ENCODE results near the gene KRTAP10-3. TPM values are rescaled to one million over a fixed set of nuclear protein-coding genes. Genes with fewer than 3 reads are reported as not detected.
A peak's percentile ranks its signal among the peaks of the same experiment; 100 is the strongest.

Gene KRTAP10-3
- polyA plus RNA-seq, 1 donor (not counting 4 experiments of a cell fraction or from before 2014, with no cell fraction given) = not detected

GRCh38 chr21:44509539-44509938 is 49.1 kb downstream of the KRTAP10-3 start:
- Histone ChIP-seq H3K4me1 (ENCODE audit: control insufficient read depth, extremely low read depth, insufficient read depth, low read length) (no peaks in the 10 kb centered on the region), H2AFZ (ENCODE audit: control insufficient read depth, low read length) (no peak overlapping the region), H3K27me3 (ENCODE audit: control insufficient read depth, extremely low read depth, insufficient read depth, low read length) (peaks cover 11% of the 10 kb centered on the region), H4K20me1 (ENCODE audit: control insufficient read depth, extremely low read depth, insufficient read depth, low read length) (no peaks in the 10 kb centered on the region), H3K9me3 (ENCODE audit: control insufficient read depth, low read depth, low read length) (no peaks in the 10 kb centered on the region), H3K27ac (ENCODE audit: control insufficient read depth, insufficient read depth, low read length) (no peak overlapping the region), H3K9me1 (ENCODE audit: control insufficient read depth, extremely low read depth, insufficient read depth, low read length) (no peaks in the 10 kb centered on the region), H3K4me2 (ENCODE audit: control insufficient read depth, extremely low read depth, insufficient read depth, low read depth, low read length) (no peak overlapping the region), H3K36me3 (ENCODE audit: control insufficient read depth in 2 of 2, extremely low read depth in 1 of 2, insufficient read depth in 2 of 2, low read length in 2 of 2) (no peaks in the 10 kb centered on the region), H3K9ac (ENCODE audit: control insufficient read depth, extremely low read depth, insufficient read depth, low read length) (no peak overlapping the region), H3K4me3 (ENCODE audit: control insufficient read depth in 2 of 3, extremely low read depth in 1 of 3, insufficient read depth in 2 of 3, low read depth in 1 of 3, low read length in 3 of 3) (no peak overlapping the region), H3K79me2 (ENCODE audit: control insufficient read depth, insufficient read depth, low read length) (no peaks in the 10 kb centered on the region)
- FAIRE-seq = peak; percentile 23
- dilution Hi-C loops (cut with MboI; ENCODE audit: extremely low pct_ligation_motif_present, low sequenced_read_pairs) = no loop called here
- TF ChIP-seq CTCF (optimal IDR thresholded peaks at IDR 0.05 in 1 of 3, IDR thresholded peaks at IDR 0.05 in 1 of 3, conservative IDR thresholded peaks at IDR 0.05 in 1 of 3; ENCODE audit: extremely low read depth in 1 of 3, insufficient read depth in 2 of 3, low read length in 3 of 3) = peak; percentile 53 to 82 (median 80)
- TF ChIP-seq EZH2 (IDR thresholded peaks at IDR 0.05; ENCODE audit: low read length) = no peak
- DNase-seq (ENCODE audit: low read depth, low spot score) = no peak

GRCh38 chr21:44508711-44509445 is 49.7 kb downstream of the KRTAP10-3 start:
- H3K9me1 ChIP-seq (ENCODE audit: control insufficient read depth, extremely low read depth, insufficient read depth, low read length) = no peaks in the 10 kb centered on the region
- H3K79me2 ChIP-seq (ENCODE audit: control insufficient read depth, insufficient read depth, low read length) = no peaks in the 10 kb centered on the region
- H3K27me3 ChIP-seq (ENCODE audit: control insufficient read depth, extremely low read depth, insufficient read depth, low read length) = peaks cover 11% of the 10 kb centered on the region
- no peaks in the 10 kb centered on the region for H3K36me3 ChIP-seq (ENCODE audit: control insufficient read depth in 2 of 2, extremely low read depth in 1 of 2, insufficient read depth in 2 of 2, low read length in 2 of 2)
- H3K9me3 ChIP-seq (ENCODE audit: control insufficient read depth, low read depth, low read length) = no peaks in the 10 kb centered on the region
- TF ChIP-seq EZH2 (IDR thresholded peaks at IDR 0.05; ENCODE audit: low read length) (no peak), CTCF (optimal IDR thresholded peaks at IDR 0.05 in 1 of 3, IDR thresholded peaks at IDR 0.05 in 1 of 3, conservative IDR thresholded peaks at IDR 0.05 in 1 of 3; ENCODE audit: extremely low read depth in 1 of 3, insufficient read depth in 2 of 3, low read length in 3 of 3) (no peak)
- H3K9ac ChIP-seq (ENCODE audit: control insufficient read depth, extremely low read depth, insufficient read depth, low read length) = no peak overlapping the region
- FAIRE-seq (no peak), DNase-seq (ENCODE audit: low read depth, low spot score) (no peak)
- H3K27ac ChIP-seq (ENCODE audit: control insufficient read depth, insufficient read depth, low read length) = no peak overlapping the region
- dilution Hi-C loops (cut with MboI; ENCODE audit: extremely low pct_ligation_motif_present, low sequenced_read_pairs) = no loop called here
- no peaks in the 10 kb centered on the region for H4K20me1 ChIP-seq (ENCODE audit: control insufficient read depth, extremely low read depth, insufficient read depth, low read length)
- no peak overlapping the region for H3K4me3 ChIP-seq (ENCODE audit: control insufficient read depth in 2 of 3, extremely low read depth in 1 of 3, insufficient read depth in 2 of 3, low read depth in 1 of 3, low read length in 3 of 3)
- H3K4me1 ChIP-seq (ENCODE audit: control insufficient read depth, extremely low read depth, insufficient read depth, low read length) = no peaks in the 10 kb centered on the region
- H3K4me2 ChIP-seq (ENCODE audit: control insufficient read depth, extremely low read depth, insufficient read depth, low read depth, low read length) = no peak overlapping the region
- H2AFZ ChIP-seq (ENCODE audit: control insufficient read depth, low read length) = no peak overlapping the region

All from keratinocyte (primary cell).